Osteocyte (in vitro differentiated cells): ENCODE data around the gene PLGLB1. TPM values are rescaled to one million over a fixed set of nuclear protein-coding genes. Genes with fewer than 3 reads are reported as not detected.
"Not testable (repeated sequence)": the region's sequence is repeated elsewhere in the genome, so short reads cannot be mapped to it uniquely, and the experiment has no call there.

ENCODE experiments used
- DNase-seq: peaks from one replicate; pipeline ENCODE4 v3.0.0; 2021; ENCODE audit warnings: mixed read lengths; ENCODE audit not compliant: unreplicated experiment; ENCODE audit errors: extremely low spot score
- H3K27ac Mint-ChIP-seq: one replicate; pipeline ENCODE4 v1.8.0; 2021; ENCODE audit warnings: mild to moderate bottlenecking, mixed read lengths; ENCODE audit not compliant: unreplicated experiment
- H3K27me3 Mint-ChIP-seq: one replicate; pipeline ENCODE4 v1.8.0; 2021; ENCODE audit warnings: mixed read lengths; ENCODE audit not compliant: unreplicated experiment
- H3K36me3 Mint-ChIP-seq: one replicate; pipeline ENCODE4 v1.8.0; 2021; ENCODE audit warnings: mixed read lengths; ENCODE audit not compliant: unreplicated experiment
- H3K4me1 Mint-ChIP-seq: one replicate; pipeline ENCODE4 v1.8.0; 2021; ENCODE audit warnings: mixed read lengths; ENCODE audit not compliant: unreplicated experiment
- H3K4me3 Mint-ChIP-seq: one replicate; pipeline ENCODE4 v1.8.0; 2021; ENCODE audit warnings: mild to moderate bottlenecking, moderate library complexity, mixed read lengths; ENCODE audit not compliant: unreplicated experiment
- H3K9me3 Mint-ChIP-seq: one replicate; pipeline ENCODE4 v1.8.0; 2021; ENCODE audit warnings: mixed read lengths; ENCODE audit not compliant: unreplicated experiment
- total RNA-seq: library from RNA; stranded (reverse); gene quantifications from 2 replicates; pipeline ENCODE4 v1.2.1, GENCODE V29; 2021

Gene PLGLB1
- total RNA-seq, 1 donor from 2014 or later, result 4.4 TPM

GRCh38 chr2:87023988-87024615 is 2.5 kb upstream of the PLGLB1 start:
- H3K27me3 Mint-ChIP-seq, H3K36me3 Mint-ChIP-seq, H3K4me1 Mint-ChIP-seq, H3K9me3 Mint-ChIP-seq, H3K27ac Mint-ChIP-seq, H3K4me3 Mint-ChIP-seq, DNase-seq: not testable (repeated sequence)

GRCh38 chr2:87021043-87021442 is 601 bp downstream of the PLGLB1 start:
- not testable (repeated sequence) for H3K4me3 Mint-ChIP-seq, H3K36me3 Mint-ChIP-seq, DNase-seq, H3K4me1 Mint-ChIP-seq, H3K9me3 Mint-ChIP-seq, H3K27ac Mint-ChIP-seq, H3K27me3 Mint-ChIP-seq

- H3K27ac Mint-ChIP-seq, H3K4me3 Mint-ChIP-seq, DNase-seq, H3K4me1 Mint-ChIP-seq, H3K27me3 Mint-ChIP-seq, H3K36me3 Mint-ChIP-seq, H3K9me3 Mint-ChIP-seq: not testable (repeated sequence)
Measured at GRCh38 chr2:87019053-87019452, 2.6 kb downstream of the PLGLB1 start.

GRCh38 chr2:87014489-87015169 is 7.0 kb downstream of the PLGLB1 start:
- not testable (repeated sequence) for H3K9me3 Mint-ChIP-seq, H3K36me3 Mint-ChIP-seq, H3K4me3 Mint-ChIP-seq, DNase-seq, H3K27me3 Mint-ChIP-seq, H3K4me1 Mint-ChIP-seq, H3K27ac Mint-ChIP-seq

- H3K4me3 Mint-ChIP-seq, H3K36me3 Mint-ChIP-seq: not testable (repeated sequence)
Measured at GRCh38 chr2:87004398-87004797, 17.2 kb downstream of the PLGLB1 start.

More at GRCh38 chr2:87004398-87004797, 17.2 kb downstream of the PLGLB1 start:
- H3K4me1 Mint-ChIP-seq, H3K9me3 Mint-ChIP-seq, H3K27ac Mint-ChIP-seq, H3K27me3 Mint-ChIP-seq, DNase-seq: not testable (repeated sequence)

Other genes with a start within 250 kb of the PLGLB1 start
- gene CD8A, start 230.9 kb downstream of the PLGLB1 start, total RNA-seq, result not detected in 2 replicates
- gene CD8B, start 160.0 kb downstream of the PLGLB1 start, total RNA-seq, result not detected in 2 replicates
- 0.10 and 1.7 TPM in 2 replicates for gene RGPD1, start 79.7 kb downstream of the PLGLB1 start, total RNA-seq